RWPE2 (cell line): ENCODE measurements around the gene CENPM.

Source experiments
- ATAC-seq: fragments of 200-7000 bp; cut with Tn5 transposase; 3 replicates; pipeline ENCODE4 v1.9.1; 2021; ENCODE audit warnings: low read depth
- DNase-seq: peaks from one replicate; pipeline ENCODE4 v3.0.0-alpha.2; 2020; ENCODE audit warnings: low spot score
- H3K27ac ChIP-seq: fragments of 450-650 bp; 2 replicates; pipeline ENCODE4 v1.5.1; 2017; ENCODE audit warnings: mild to moderate bottlenecking; ENCODE audit not compliant: poor library complexity, severe bottlenecking
- H3K27me3 ChIP-seq: fragments of 250-450 bp; sonication (Bioruptor Pico); 2 replicates; pipeline ENCODE4 v1.5.1; 2021; ENCODE audit warnings: mild to moderate bottlenecking, moderate library complexity; ENCODE audit not compliant: insufficient read depth, poor library complexity, severe bottlenecking
- H3K36me3 ChIP-seq: fragments of 250-450 bp; sonication (Bioruptor Pico); 2 replicates; pipeline ENCODE4 v1.5.1; 2020; ENCODE audit warnings: low read depth, mild to moderate bottlenecking, moderate library complexity
- H3K4me1 ChIP-seq: fragments of 250-450 bp; sonication (Bioruptor Pico); 2 replicates; pipeline ENCODE4 v1.5.1; 2021; ENCODE audit warnings: mild to moderate bottlenecking, moderate library complexity; ENCODE audit not compliant: insufficient read depth, poor library complexity, severe bottlenecking
- H3K4me3 ChIP-seq: fragments of 250-450 bp; sonication (Bioruptor Pico); 2 replicates; pipeline ENCODE4 v1.5.1; 2021; ENCODE audit warnings: mild to moderate bottlenecking, moderate library complexity; ENCODE audit not compliant: severe bottlenecking
- H3K9me3 ChIP-seq: fragments of 250-450 bp; sonication (Bioruptor Pico); 2 replicates; pipeline ENCODE4 v1.5.1; 2021; ENCODE audit warnings: mild to moderate bottlenecking, moderate library complexity; ENCODE audit not compliant: severe bottlenecking
- TF ChIP-seq, protein P1 (sequence below): fragments of 450-650 bp; IDR thresholded peaks from one replicate; pipeline ENCODE4 v1.5.1; 2017; ENCODE audit warnings: mild to moderate bottlenecking, moderate library complexity; ENCODE audit not compliant: poor library complexity, severe bottlenecking

Gene CENPM

DNA sequence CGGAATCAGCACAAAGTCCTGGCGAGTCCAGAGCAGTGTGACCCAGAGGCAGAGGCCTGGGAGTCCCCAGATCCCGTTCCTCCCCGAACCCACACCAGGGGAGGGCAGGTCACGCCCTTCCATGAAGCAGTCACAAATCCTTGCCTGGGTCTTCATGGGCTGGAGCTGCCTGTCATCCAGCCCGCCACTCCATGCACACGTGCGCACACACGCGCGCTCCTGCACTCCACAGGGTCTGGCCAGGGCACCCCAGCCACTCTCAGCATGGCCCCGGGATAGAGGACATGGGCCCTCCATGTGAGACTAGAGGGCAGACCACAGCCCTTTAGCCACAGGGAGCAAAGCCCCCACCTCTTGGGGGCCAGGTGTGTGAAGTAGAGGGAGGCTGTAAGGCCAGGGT is 14.6 kb downstream of the CENPM start:
- DNase-seq, result no peak

DNA sequence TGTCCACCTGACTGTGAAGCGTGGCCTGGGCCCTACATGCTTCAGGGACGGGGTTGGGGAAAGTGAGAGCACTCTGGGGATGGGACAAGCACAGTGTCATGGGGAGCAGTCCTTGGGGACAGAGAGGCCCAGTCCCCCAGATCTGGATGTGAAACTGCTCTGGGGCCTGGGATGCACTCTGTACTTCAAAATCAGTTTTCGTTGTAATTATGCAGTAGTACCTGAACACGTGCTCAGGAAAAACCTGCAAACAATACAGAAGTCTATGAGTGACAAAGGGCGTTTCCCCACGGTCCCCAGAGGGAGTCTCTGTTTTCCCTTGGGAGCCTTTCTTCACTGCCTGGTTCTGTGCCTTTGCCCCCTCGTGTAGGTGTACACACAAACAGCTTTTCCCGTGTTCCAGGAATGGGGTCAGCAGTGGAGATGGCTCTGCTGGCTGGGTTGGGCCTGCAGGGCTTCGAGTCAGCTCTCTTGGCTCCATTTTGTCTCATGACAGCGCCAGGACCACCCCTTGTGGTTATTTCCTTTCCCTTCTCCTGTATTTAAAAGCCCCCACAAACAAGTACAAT is 15.2 kb downstream of the CENPM start:
- peaks cover 3% of the 10 kb centered on the region for H3K27me3 ChIP-seq
- H3K27ac ChIP-seq, result no peak overlapping the region
- TF ChIP-seq, protein P1, sequence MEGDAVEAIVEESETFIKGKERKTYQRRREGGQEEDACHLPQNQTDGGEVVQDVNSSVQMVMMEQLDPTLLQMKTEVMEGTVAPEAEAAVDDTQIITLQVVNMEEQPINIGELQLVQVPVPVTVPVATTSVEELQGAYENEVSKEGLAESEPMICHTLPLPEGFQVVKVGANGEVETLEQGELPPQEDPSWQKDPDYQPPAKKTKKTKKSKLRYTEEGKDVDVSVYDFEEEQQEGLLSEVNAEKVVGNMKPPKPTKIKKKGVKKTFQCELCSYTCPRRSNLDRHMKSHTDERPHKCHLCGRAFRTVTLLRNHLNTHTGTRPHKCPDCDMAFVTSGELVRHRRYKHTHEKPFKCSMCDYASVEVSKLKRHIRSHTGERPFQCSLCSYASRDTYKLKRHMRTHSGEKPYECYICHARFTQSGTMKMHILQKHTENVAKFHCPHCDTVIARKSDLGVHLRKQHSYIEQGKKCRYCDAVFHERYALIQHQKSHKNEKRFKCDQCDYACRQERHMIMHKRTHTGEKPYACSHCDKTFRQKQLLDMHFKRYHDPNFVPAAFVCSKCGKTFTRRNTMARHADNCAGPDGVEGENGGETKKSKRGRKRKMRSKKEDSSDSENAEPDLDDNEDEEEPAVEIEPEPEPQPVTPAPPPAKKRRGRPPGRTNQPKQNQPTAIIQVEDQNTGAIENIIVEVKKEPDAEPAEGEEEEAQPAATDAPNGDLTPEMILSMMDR, result no peak
- no peaks in the 10 kb centered on the region for H3K36me3 ChIP-seq
- H3K4me3 ChIP-seq, result no peak overlapping the region
- H3K4me1 ChIP-seq, result no peaks in the 10 kb centered on the region
- ATAC-seq (no peak), DNase-seq (no peak)
- H3K9me3 ChIP-seq, result no peaks in the 10 kb centered on the region

More for the DNA sequence above, 14.6 kb downstream of the CENPM start:
- no peaks in the 10 kb centered on the region for H3K9me3 ChIP-seq
- H3K4me3 ChIP-seq, result no peak overlapping the region
- no peaks in the 10 kb centered on the region for H3K4me1 ChIP-seq
- no peaks in the 10 kb centered on the region for H3K27me3 ChIP-seq
- no peak overlapping the region for H3K27ac ChIP-seq
- no peak for ATAC-seq
- H3K36me3 ChIP-seq, result peaks cover 3% of the 10 kb centered on the region; the same call in 1 of the 2 replicates
- TF ChIP-seq, protein P1, result no peak

DNA sequence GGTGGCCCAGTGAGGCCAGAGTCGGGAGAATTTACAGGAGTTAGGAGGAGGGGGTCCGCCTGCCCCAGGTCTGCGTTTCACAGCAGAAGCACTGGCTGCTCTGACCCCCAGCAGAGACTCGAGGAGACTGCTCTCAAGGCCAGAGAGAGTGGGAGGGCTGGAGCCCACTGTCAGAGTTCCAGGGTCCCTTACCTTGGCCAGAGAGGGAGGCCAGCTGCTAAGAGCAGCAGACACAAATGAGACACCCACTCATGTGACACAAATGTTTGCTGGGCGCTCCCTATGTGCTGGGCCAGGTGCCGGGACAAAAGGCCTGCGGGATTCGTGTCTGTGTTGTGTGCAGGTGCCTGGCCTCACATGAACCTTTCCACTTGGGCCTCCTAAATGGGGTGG is 17.5 kb downstream of the CENPM start:
- H3K9me3 ChIP-seq, result no peaks in the 10 kb centered on the region
- no peak overlapping the region for H3K4me3 ChIP-seq
- H3K4me1 ChIP-seq, result no peaks in the 10 kb centered on the region
- H3K27me3 ChIP-seq, result peaks cover 14% of the 10 kb centered on the region
- DNase-seq, result no peak
- no peaks in the 10 kb centered on the region for H3K36me3 ChIP-seq
- ATAC-seq, result no peak
- TF ChIP-seq, protein P1, result no peak
- H3K27ac ChIP-seq, result no peak overlapping the region

DNA sequence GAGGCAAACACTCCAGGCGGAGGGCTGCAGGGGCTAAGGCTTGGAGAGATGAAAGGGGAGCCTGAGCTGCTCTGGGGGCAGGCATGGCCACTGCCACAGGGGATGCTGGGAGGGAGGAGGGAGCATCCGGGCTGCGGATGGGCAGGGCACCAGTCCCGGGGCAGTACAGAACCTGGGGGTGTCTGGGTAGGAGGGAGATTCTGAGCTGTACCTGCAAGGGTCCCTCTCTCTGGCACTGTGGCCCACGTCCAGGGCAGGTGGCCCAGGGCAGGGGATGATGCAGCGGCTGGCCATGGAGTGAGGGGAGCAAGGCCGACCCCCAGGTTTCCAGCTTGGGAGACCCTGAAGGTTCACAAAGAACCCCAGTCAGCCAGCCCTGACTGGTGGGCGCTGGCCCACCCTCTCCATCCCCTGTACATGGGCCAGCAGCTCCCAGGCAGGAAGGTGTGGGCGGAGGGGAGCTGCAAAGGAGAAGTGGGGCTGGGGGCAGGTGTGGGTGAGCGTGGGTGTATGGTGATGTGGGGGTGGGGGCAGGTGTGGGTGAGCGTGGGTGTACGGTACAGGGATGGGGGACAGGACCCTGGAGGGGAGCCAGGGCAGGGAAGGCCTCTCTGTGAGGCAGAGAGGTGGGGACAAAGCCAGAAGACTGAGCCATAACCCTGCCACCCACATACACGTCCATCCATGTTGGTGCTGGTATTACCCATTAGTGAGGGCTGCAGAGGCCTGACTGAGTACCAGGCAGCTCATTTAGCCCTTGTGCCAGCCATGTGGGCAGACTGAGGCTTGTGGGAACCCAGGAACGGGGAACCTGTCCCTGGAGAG is 18.1 kb downstream of the CENPM start:
- ATAC-seq (peak; percentile 33; the same call in 2 of the 3 replicates), DNase-seq (no peak)
- H3K36me3 ChIP-seq, result no peaks in the 10 kb centered on the region
- peaks cover 14% of the 10 kb centered on the region for H3K27me3 ChIP-seq
- no peak overlapping the region for H3K27ac ChIP-seq
- TF ChIP-seq, protein P1, result no peak
- no peaks in the 10 kb centered on the region for H3K9me3 ChIP-seq
- no peaks in the 10 kb centered on the region for H3K4me1 ChIP-seq
- no peak overlapping the region for H3K4me3 ChIP-seq

DNA sequence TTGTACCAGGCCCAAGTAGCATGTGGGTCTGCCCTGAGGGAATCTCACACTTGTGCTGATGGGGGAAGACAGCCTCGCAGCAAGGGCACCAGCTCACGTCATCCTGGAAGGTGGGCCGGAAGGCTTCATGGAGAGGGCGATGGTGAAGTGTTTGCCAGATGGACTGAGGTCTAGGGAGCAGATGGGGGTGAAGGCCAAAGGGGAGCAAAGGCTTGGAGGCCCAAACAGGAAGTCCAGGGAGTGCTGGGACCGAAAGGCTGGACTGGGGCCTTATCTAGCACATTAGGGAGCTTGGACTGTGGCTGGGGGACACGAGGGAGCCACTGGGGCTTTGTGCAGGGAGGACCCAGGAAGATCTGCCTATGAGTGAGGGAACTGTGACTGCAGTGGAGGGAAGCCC is 19.1 kb downstream of the CENPM start:
- Histone ChIP-seq H3K9me3 (no peaks in the 10 kb centered on the region), H3K27ac (no peak overlapping the region), H3K36me3 (no peaks in the 10 kb centered on the region), H3K27me3 (peaks cover 14% of the 10 kb centered on the region), H3K4me1 (no peaks in the 10 kb centered on the region), H3K4me3 (no peak overlapping the region)
- ATAC-seq, result 0 out of 3 replicates have a peak, but pooled peaks have one; percentile 6
- no peak for DNase-seq
- TF ChIP-seq, protein P1, result no peak
